ENCODE results near the gene SLC25A19.
A peak's percentile ranks its signal among the peaks of the same experiment; 100 is the strongest.

The SLC25A19 gene

DNA sequence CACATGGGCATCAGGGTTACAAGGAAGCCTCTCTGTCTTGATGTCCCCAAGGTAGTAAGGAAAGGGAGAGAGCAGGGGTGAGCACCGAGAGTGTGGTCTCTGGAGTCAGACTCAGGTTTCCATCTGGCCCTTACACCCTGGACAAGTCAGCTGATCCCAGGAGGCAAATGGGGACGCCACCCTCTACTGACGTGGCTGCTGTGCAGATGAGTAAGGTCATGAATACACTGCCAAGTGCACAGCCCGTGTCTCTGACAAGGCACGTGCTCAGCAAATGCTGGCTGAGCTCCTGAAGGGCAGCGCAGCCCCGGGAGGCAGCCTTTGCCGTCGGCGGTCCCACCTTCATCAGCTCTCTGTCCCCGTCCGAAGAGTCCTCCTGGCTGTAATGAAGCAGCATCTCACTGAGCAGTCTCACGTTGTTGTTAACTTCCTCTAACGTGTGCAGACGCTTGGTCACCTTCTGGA lies 47.2 kb downstream of the SLC25A19 start:
- peak; percentile 19 for DNase-seq (ENCODE audit: low read depth, low spot score)
- in situ Hi-C loops (cut with HindIII; ENCODE audit: low sequenced_read_pairs), result no loop called here
- no peak overlapping the region for H3K4me3 ChIP-seq (ENCODE audit: low read depth, low read length)
- TF ChIP-seq, protein P1, sequence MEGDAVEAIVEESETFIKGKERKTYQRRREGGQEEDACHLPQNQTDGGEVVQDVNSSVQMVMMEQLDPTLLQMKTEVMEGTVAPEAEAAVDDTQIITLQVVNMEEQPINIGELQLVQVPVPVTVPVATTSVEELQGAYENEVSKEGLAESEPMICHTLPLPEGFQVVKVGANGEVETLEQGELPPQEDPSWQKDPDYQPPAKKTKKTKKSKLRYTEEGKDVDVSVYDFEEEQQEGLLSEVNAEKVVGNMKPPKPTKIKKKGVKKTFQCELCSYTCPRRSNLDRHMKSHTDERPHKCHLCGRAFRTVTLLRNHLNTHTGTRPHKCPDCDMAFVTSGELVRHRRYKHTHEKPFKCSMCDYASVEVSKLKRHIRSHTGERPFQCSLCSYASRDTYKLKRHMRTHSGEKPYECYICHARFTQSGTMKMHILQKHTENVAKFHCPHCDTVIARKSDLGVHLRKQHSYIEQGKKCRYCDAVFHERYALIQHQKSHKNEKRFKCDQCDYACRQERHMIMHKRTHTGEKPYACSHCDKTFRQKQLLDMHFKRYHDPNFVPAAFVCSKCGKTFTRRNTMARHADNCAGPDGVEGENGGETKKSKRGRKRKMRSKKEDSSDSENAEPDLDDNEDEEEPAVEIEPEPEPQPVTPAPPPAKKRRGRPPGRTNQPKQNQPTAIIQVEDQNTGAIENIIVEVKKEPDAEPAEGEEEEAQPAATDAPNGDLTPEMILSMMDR (IDR thresholded peaks at IDR 0.05; ENCODE audit: low read depth, low read length), result no peak

DNA sequence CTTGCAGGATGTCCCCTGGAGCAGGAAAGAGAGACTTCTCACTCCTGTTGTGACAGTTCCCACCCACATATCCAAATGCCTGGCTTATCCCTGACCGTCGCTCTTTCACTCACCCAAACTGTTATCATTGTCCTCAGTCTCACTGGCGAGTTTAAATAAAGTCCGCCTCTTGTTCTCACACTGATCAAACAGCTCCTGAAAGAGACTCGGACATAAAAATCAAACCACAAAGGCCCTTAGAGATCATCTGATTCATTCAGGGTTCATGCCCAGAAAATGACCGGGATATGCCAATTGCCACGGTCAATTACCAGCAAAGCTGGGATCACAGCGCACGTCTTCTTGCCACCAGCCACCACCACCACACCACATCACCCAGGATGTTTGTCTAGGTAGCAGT lies 47.7 kb downstream of the SLC25A19 start:
- no peak overlapping the region for H3K4me3 ChIP-seq (ENCODE audit: low read depth, low read length)
- no peak for DNase-seq (ENCODE audit: low read depth, low spot score)
- TF ChIP-seq, protein P1 (IDR thresholded peaks at IDR 0.05; ENCODE audit: low read depth, low read length), result no peak
- in situ Hi-C loops (cut with HindIII; ENCODE audit: low sequenced_read_pairs), result no loop called here

DNA sequence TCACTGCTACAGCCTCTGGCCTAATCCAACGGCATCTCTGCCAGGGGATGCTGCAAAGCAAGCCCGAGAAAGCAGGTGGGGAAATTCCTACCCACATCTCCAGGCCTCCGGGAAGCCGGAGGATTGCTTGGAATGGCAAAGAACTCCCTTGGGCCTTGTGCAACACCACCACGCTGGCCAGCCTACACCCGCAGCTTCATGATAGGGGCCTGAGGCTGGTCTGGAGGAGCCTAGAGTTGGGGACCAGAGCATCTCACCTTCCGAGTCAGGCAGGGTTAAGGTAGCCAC lies 48.1 kb downstream of the SLC25A19 start:
- no peak overlapping the region for H3K4me3 ChIP-seq (ENCODE audit: low read depth, low read length)
- no peak for DNase-seq (ENCODE audit: low read depth, low spot score)
- TF ChIP-seq, protein P1 (IDR thresholded peaks at IDR 0.05; ENCODE audit: low read depth, low read length), result no peak
- in situ Hi-C loops (cut with HindIII; ENCODE audit: low sequenced_read_pairs), result no loop called here

DNA sequence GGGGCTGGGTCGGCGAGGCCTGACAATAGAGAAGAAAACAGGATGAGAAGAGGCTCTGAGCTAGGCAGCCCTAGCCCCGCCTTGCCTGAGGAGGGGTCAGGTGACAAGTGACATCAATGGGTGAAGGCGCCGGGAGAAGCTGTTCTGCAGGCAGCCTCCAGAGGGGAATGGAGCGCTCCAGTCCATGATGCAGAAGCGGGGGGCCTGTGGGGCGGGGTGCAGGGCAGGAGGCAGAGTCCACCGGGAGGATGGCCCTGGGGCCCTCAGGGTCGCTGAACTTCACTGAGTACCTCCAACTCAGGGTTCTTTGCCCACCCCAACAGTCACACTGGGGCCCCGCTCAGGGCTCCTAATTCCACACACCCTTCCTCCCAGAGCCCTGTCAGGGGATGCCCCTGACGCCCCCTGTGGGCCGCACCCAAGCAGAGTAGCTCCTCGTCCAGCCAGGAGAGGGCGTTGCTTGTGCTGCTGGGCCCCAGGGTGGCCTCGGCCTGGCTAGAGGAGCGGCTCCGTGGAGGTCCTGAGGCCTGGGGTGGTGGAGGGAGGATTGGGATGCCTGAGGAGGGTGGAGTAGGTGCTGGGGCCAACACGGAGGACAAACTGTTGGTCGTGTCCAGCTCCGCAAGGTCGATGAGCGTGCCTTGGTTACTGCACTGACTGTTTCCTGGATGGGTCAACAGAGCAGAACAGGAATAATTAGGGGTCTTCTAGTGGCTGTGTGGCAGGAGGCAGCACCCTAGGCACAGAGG lies 48.7 kb downstream of the SLC25A19 start:
- DNase-seq (ENCODE audit: low read depth, low spot score), result peak; percentile 13
- TF ChIP-seq, protein P1 (IDR thresholded peaks at IDR 0.05; ENCODE audit: low read depth, low read length), result peak; percentile 88
- in situ Hi-C loops (cut with HindIII; ENCODE audit: low sequenced_read_pairs), result no loop called here
- no peak overlapping the region for H3K4me3 ChIP-seq (ENCODE audit: low read depth, low read length)

DNA sequence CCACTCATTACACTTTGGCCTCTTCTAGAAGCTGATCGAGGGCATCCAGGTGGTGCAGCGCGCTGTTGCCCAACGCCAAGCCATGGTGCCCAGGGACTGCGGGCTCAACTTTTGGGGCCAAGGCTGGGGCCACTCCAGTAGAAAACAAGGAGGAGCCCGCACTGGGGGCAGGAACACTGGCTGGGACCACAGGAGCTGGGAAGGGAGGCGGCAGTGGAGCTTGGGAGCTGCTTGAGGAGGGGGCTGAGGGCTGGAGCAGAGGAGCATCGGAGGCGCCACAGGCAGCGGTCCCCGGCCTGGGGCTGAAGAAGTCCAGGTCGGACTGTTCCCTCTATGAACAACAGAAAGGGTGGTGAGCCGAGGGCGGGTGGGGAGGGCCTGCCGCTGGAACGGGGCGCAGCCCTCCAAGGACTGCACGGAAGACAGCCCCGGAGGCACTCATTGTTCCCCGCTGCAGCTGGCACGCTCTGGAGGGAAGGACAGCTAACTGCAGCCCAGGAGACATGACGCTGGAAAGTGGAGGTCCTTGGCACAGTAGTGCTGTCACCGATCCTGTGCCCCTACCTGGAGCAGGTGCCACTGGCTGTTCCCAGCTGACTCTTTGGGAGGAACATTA lies 49.3 kb downstream of the SLC25A19 start:
- TF ChIP-seq, protein P1 (IDR thresholded peaks at IDR 0.05; ENCODE audit: low read depth, low read length), result no peak
- in situ Hi-C loops (cut with HindIII; ENCODE audit: low sequenced_read_pairs), result no loop called here
- no peak overlapping the region for H3K4me3 ChIP-seq (ENCODE audit: low read depth, low read length)
- DNase-seq (ENCODE audit: low read depth, low spot score), result no peak

DNA sequence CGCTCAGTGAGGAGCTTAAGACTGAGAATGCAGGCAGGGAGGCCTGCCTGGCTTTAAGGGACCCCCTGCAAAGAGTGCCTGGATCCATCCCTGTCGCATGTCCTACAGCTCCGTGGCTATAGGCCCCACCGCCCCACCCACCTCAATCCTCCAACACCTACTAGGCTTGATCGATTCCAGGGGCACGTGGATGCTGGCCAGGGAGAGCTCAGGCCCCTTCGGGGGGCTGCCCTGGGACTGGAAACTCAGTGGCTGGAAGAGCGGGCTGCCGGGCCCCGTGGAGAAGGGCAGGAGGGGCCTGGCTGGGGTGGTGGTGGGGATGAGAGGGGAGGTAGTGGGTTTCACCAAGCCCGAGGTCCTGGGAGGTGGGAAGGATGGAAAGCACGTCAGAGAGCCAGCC lies 50.0 kb downstream of the SLC25A19 start:
- no peak for DNase-seq (ENCODE audit: low read depth, low spot score)
- in situ Hi-C loops (cut with HindIII; ENCODE audit: low sequenced_read_pairs), result no loop called here
- TF ChIP-seq, protein P1 (IDR thresholded peaks at IDR 0.05; ENCODE audit: low read depth, low read length), result no peak
- H3K4me3 ChIP-seq (ENCODE audit: low read depth, low read length), result no peak overlapping the region
